Ishikawa (cell line): ENCODE data around the gene TUBB2A.

Source experiments
- CEBPB ChIP-seq: IDR thresholded peaks from 2 replicates; pipeline ENCODE4 v1.6.1; 2012
- CREB1 ChIP-seq: IDR thresholded peaks from 2 replicates; pipeline ENCODE4 v1.6.1; 2012; ENCODE audit warnings: low read depth

DNA sequence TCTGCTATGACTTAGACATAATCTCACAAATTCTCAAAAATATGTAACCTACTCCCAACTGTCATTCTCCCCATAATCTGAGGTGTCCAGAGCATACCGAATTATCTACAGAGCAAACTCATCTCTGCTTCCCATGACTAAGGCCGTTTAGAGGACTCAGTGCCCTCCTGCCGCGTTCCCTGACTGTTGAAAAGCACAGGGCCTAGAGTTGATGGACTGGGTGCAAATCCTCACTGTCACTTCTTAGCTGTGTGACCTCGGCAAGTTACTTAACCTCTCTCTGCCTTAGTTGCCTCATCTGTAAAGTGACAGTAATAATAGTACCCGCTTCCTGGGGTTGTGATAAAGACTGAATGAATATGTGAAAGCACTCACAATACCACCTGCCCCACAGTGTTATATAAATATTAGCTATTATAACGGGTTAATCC is 4.7 kb upstream of the TUBB2A start:
- no peak for TF ChIP-seq CEBPB
- no peak for TF ChIP-seq CREB1
